SU-DHL-6 (cell line): ENCODE measurements around the gene BCL10.

Experiments used
- H2AFZ ChIP-seq: fragments of 200-600 bp; sonication (generic); 2 replicates; pipeline ENCODE4 v1.6.1; 2014; ENCODE audit warnings: low read depth, mild to moderate bottlenecking, moderate library complexity, mixed read lengths, antibody characterized with exemption, low read length; ENCODE audit not compliant: severe bottlenecking
- H3F3A ChIP-seq: fragments of 200-600 bp; shearing (Covaris generic); 2 replicates; pipeline ENCODE4 v1.6.0; 2016; ENCODE audit warnings: antibody characterized with exemption, mild to moderate bottlenecking; ENCODE audit not compliant: insufficient read depth
- H3K27ac ChIP-seq: fragments of 200-600 bp; sonication (generic); 2 replicates; pipeline ENCODE4 v1.5.1; 2016; ENCODE audit warnings: low read depth, mild to moderate bottlenecking, low read length, moderate library complexity, mixed read lengths
- H3K27me3 ChIP-seq: fragments of 200-600 bp; sonication (generic), shearing (Covaris generic); 2 replicates; pipeline ENCODE4 v1.6.0; 2014; ENCODE audit warnings: mild to moderate bottlenecking, low read length
- H3K36me3 ChIP-seq: fragments of 200-600 bp; sonication (generic); 2 replicates; pipeline ENCODE4 v1.6.1; 2014; ENCODE audit warnings: mild to moderate bottlenecking, low read length, mixed read lengths
- H3K4me2 ChIP-seq: fragments of 300-600, 200-600 bp; shearing (Covaris generic), sonication (generic); 2 replicates; pipeline ENCODE4 v1.6.0; 2014; ENCODE audit warnings: low read length, low read depth, mild to moderate bottlenecking; ENCODE audit not compliant: poor library complexity, severe bottlenecking
- H3K4me3 ChIP-seq: fragments of 200-600 bp; sonication (generic); 2 replicates; pipeline ENCODE4 v1.5.1; 2014; ENCODE audit warnings: antibody characterized with exemption, low read length, mild to moderate bottlenecking, mixed read lengths; ENCODE audit not compliant: insufficient read depth, poor library complexity, severe bottlenecking
- H3K79me2 ChIP-seq: fragments of 200-600 bp; sonication (generic); 2 replicates; pipeline ENCODE4 v1.6.1; 2014; ENCODE audit warnings: mild to moderate bottlenecking, low read length, moderate library complexity; ENCODE audit not compliant: insufficient read depth
- H3K9ac ChIP-seq: fragments of 200-600 bp; sonication (generic); 2 replicates; pipeline ENCODE4 v1.7.0; 2014; ENCODE audit warnings: mild to moderate bottlenecking, low read length
- H3K9me2 ChIP-seq: fragments of 200-600 bp; sonication (generic); replicated peaks from 2 replicates; pipeline ENCODE4 v1.6.1; 2014; ENCODE audit warnings: low read length; ENCODE audit not compliant: insufficient read depth
- H3K9me3 ChIP-seq: fragments of 200-600 bp; sonication (generic); 2 replicates; pipeline ENCODE4 v1.6.1; 2014; ENCODE audit warnings: low read length, mixed read lengths; ENCODE audit not compliant: insufficient read depth
- H4K20me1 ChIP-seq: fragments of 200-600 bp; sonication (generic); 2 replicates; pipeline ENCODE4 v1.6.1; 2014; ENCODE audit warnings: low read depth, mild to moderate bottlenecking, antibody characterized with exemption, low read length, moderate library complexity, mixed read lengths
- CTCF ChIP-seq: fragments of 200-600 bp; sonication (generic); IDR thresholded peaks from one replicate; pipeline ENCODE4 v1.5.1; 2017; ENCODE audit warnings: antibody characterized with exemption, mild to moderate bottlenecking, low read length, moderate library complexity; ENCODE audit not compliant: insufficient read depth, poor library complexity, severe bottlenecking
- EZH2phosphoT487 ChIP-seq: fragments of 200-600 bp; sonication (generic), shearing (Covaris generic); conservative IDR thresholded peaks from 2 replicates; pipeline ENCODE4 v1.6.1; 2018; ENCODE audit warnings: mild to moderate bottlenecking, antibody characterized with exemption, low read length, moderate library complexity, mixed read lengths

BCL10 gene

GRCh38 chr1:85289848-85290335 lies 13.5 kb upstream of the BCL10 start:
- no peaks in the 10 kb centered on the region for H3K9me3 ChIP-seq
- H3K79me2 ChIP-seq: no peaks in the 10 kb centered on the region
- H3K9ac ChIP-seq: no peak overlapping the region
- H3K36me3 ChIP-seq: no peaks in the 10 kb centered on the region
- no peaks in the 10 kb centered on the region for H3K9me2 ChIP-seq
- no peak overlapping the region for H2AFZ ChIP-seq
- no peaks in the 10 kb centered on the region for H3F3A ChIP-seq
- H3K4me3 ChIP-seq: no peak overlapping the region
- no peak overlapping the region for H3K4me2 ChIP-seq
- H4K20me1 ChIP-seq: no peaks in the 10 kb centered on the region
- TF ChIP-seq CTCF (no peak), EZH2phosphoT487 (no peak)
- H3K27ac ChIP-seq: no peak overlapping the region
- no peaks in the 10 kb centered on the region for H3K27me3 ChIP-seq

GRCh38 chr1:85289207-85289847 lies 12.9 kb upstream of the BCL10 start:
- H3K9ac ChIP-seq: no peak overlapping the region
- no peaks in the 10 kb centered on the region for H3K36me3 ChIP-seq
- no peaks in the 10 kb centered on the region for H3K79me2 ChIP-seq
- no peaks in the 10 kb centered on the region for H3K27me3 ChIP-seq
- no peaks in the 10 kb centered on the region for H3K9me2 ChIP-seq
- no peak overlapping the region for H3K27ac ChIP-seq
- H3F3A ChIP-seq: no peaks in the 10 kb centered on the region
- H3K9me3 ChIP-seq: no peaks in the 10 kb centered on the region
- H3K4me3 ChIP-seq: no peak overlapping the region
- no peaks in the 10 kb centered on the region for H4K20me1 ChIP-seq
- H2AFZ ChIP-seq: no peak overlapping the region
- H3K4me2 ChIP-seq: no peak overlapping the region
- TF ChIP-seq EZH2phosphoT487: no peak
- no peak for TF ChIP-seq CTCF

GRCh38 chr1:85284202-85284601 lies 7.8 kb upstream of the BCL10 start:
- Histone ChIP-seq H2AFZ (no peak overlapping the region), H3K9me3 (no peaks in the 10 kb centered on the region), H3K4me3 (no peak overlapping the region), H3K4me2 (no peak overlapping the region), H3K79me2 (no peaks in the 10 kb centered on the region), H3K36me3 (no peaks in the 10 kb centered on the region), H3K9me2 (no peaks in the 10 kb centered on the region), H3K9ac (no peak overlapping the region), H3F3A (no peaks in the 10 kb centered on the region), H4K20me1 (no peaks in the 10 kb centered on the region), H3K27me3 (no peaks in the 10 kb centered on the region), H3K27ac (no peak overlapping the region)
- TF ChIP-seq CTCF (no peak), EZH2phosphoT487 (no peak)
